Thyroid gland (tissue), 4 donors: ENCODE measurements around the gene C8B. TPM values are rescaled to one million over a fixed set of nuclear protein-coding genes. Genes with fewer than 3 reads are reported as not detected.

ENCODE experiments used
- DNase-seq, 2 donors: peaks; one replicate each; pipeline ENCODE4 v3.0.0-alpha.2; 2019
- H3K27ac ChIP-seq, 3 donors: fragments of 200-600 bp; sonication (generic); 1 replicate in 2 of 3; 2 replicates in 1 of 3; pipeline ENCODE4 v1.5.1; 2016 to 2019; ENCODE audit warnings: mild to moderate bottlenecking in 1 of 3, moderate library complexity in 1 of 3
- H3K27me3 ChIP-seq: fragments of 200-600 bp; sonication (generic); one replicate; pipeline ENCODE4 v1.5.1; 2019
- H3K36me3 ChIP-seq, 2 donors: fragments of 200-600 bp; sonication (generic); one replicate each; pipeline ENCODE4 v1.5.1; 2016 to 2019
- H3K4me1 ChIP-seq, 2 donors: fragments of 200-600 bp; sonication (generic); one replicate each; pipeline ENCODE4 v1.5.1; 2017 to 2019
- H3K4me3 ChIP-seq, 3 donors: fragments of 200-600 bp; sonication (generic); replicated peaks in 1 of 3; 1 replicate in 2 of 3; 2 replicates in 1 of 3; pipeline ENCODE4 v1.5.1; 2016; ENCODE audit warnings: mild to moderate bottlenecking in 1 of 3
- H3K9me3 ChIP-seq: fragments of 200-600 bp; sonication (generic); one replicate; pipeline ENCODE4 v1.5.1; 2017
- POLR2A ChIP-seq, 2 donors: fragments of 450-650 bp; IDR thresholded peaks; one replicate each; pipeline ENCODE4 v1.6.1; 2017; ENCODE audit warnings: antibody characterized with exemption in 2 of 2, mild to moderate bottlenecking in 2 of 2, moderate library complexity in 1 of 2
- WGBS, 2 donors: methylation state at CpG; one replicate each; pipeline ENCODE4 v1.1.5; 2017; 5-methylcytosine and 5-hydroxymethylcytosine counted together
- intact Hi-C: fragments of 100-400 bp; cut with DNase I; formaldehyde crosslinking; loops from one replicate; pipeline ENCODE4 v1.15.1; 2023
- total RNA-seq, 4 donors: library from RNA; depleted of rRNA; stranded (reverse); fragments of >200 nt; gene quantifications; one replicate each; pipeline ENCODE4 v1.2.3, GENCODE V29; 2016
- TF ChIP-seq, protein P1 (sequence below), 6 experiments: fragments of 200-600 bp in 3 of 6; fragments of 450-650 bp in 3 of 6; sonication (generic) in 3 of 6; IDR thresholded peaks; one replicate each; pipeline ENCODE4 v1.5.1; 2016 to 2019; ENCODE audit warnings: antibody characterized with exemption in 6 of 6, mild to moderate bottlenecking in 2 of 6, inconsistent platforms in 1 of 6, moderate library complexity in 1 of 6

Gene C8B
- total RNA-seq, 4 donors from 2014 or later = not detected

DNA sequence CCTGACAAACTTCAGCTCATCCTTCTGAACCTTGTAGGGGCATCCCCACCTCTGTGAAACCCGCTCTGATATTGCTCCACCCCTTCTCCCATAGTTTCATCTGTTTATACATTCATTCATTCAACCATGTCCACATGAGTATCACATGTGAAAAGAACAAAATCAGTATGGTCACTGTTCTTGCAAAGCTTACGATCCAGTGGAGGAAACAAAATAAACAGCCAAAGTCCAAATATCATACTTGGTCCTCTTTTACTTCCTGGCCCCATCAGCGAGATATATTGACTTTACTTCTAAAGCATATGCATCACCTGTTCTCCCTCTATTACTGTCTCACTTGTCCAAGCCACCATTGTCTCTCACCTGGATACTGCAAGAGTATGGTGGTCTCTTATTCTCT, 75.6 kb downstream of the C8B start:
- Histone ChIP-seq H3K4me3 (no peak overlapping the region), H3K27ac (no peak overlapping the region), H3K27me3 (no peaks in the 10 kb centered on the region), H3K36me3 (no peaks in the 10 kb centered on the region), H3K4me1 (no peaks in the 10 kb centered on the region), H3K9me3 (no peaks in the 10 kb centered on the region)
- intact Hi-C loops = no loop called here
- TF ChIP-seq, protein P1, sequence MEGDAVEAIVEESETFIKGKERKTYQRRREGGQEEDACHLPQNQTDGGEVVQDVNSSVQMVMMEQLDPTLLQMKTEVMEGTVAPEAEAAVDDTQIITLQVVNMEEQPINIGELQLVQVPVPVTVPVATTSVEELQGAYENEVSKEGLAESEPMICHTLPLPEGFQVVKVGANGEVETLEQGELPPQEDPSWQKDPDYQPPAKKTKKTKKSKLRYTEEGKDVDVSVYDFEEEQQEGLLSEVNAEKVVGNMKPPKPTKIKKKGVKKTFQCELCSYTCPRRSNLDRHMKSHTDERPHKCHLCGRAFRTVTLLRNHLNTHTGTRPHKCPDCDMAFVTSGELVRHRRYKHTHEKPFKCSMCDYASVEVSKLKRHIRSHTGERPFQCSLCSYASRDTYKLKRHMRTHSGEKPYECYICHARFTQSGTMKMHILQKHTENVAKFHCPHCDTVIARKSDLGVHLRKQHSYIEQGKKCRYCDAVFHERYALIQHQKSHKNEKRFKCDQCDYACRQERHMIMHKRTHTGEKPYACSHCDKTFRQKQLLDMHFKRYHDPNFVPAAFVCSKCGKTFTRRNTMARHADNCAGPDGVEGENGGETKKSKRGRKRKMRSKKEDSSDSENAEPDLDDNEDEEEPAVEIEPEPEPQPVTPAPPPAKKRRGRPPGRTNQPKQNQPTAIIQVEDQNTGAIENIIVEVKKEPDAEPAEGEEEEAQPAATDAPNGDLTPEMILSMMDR (IDR thresholded peaks at IDR 0.05) = no peak
- TF ChIP-seq POLR2A (IDR thresholded peaks at IDR 0.05) = no peak
- WGBS, 2 donors = 86 to 87% methylated on average over 3 of the region's 3 CpGs
- no peak for DNase-seq

DNA sequence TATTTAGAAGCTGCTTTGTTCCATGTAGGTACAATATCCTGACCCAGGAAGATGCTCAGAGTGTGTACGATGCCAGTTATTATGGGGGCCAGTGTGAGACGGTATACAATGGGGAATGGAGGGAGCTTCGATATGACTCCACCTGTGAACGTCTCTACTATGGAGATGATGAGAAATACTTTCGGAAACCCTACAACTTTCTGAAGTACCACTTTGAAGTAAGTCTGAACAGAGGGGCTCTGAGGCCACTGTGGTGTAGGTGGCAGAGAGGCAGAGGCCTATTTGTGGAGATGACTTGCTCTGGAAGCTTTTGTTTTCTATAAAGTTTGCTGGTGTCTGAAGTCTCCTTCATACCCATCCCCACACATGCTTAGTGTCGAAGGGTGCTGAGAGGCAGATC, 84.4 kb downstream of the C8B start:
- TF ChIP-seq, protein P1 (IDR thresholded peaks at IDR 0.05) = no peak
- no peak for TF ChIP-seq POLR2A (IDR thresholded peaks at IDR 0.05)

GRCh38 chr1:56880774-56881173, 85.0 kb downstream of the C8B start:
- DNase-seq = no peak

More for the DNA sequence above, 84.4 kb downstream of the C8B start:
- Histone ChIP-seq H3K27ac (no peak overlapping the region), H3K9me3 (no peaks in the 10 kb centered on the region), H3K4me3 (no peak overlapping the region), H3K4me1 (no peaks in the 10 kb centered on the region), H3K27me3 (no peaks in the 10 kb centered on the region), H3K36me3 (no peaks in the 10 kb centered on the region)
- 89 to 92% methylated on average over 6 of the region's 6 CpGs for WGBS, 2 donors
- intact Hi-C loops = no loop called here
- no peak for DNase-seq

More at GRCh38 chr1:56880774-56881173, 85.0 kb downstream of the C8B start:
- H3K27me3 ChIP-seq = no peaks in the 10 kb centered on the region
- no peak overlapping the region for H3K4me3 ChIP-seq
- no peaks in the 10 kb centered on the region for H3K4me1 ChIP-seq
- TF ChIP-seq POLR2A (IDR thresholded peaks at IDR 0.05) = no peak
- no peaks in the 10 kb centered on the region for H3K36me3 ChIP-seq
- WGBS, 2 donors = 77 to 79% methylated on average over 1 of the region's 1 CpG
- H3K27ac ChIP-seq = no peak overlapping the region
- H3K9me3 ChIP-seq = no peaks in the 10 kb centered on the region
- intact Hi-C loops = no loop called here

Other genes starting within 250 kb of the C8B start
- 1 to 10 TPM in 1 of 4 donors, under 1 TPM in 2, not detected in 1; 0.13 to 1.6 (median 0.78) TPM for gene FYB2, start 146.6 kb downstream of the C8B start, total RNA-seq
- gene C8A, start 111.2 kb downstream of the C8B start, total RNA-seq = not detected